Bladder microvascular endothelial cell (primary cell): ENCODE results near the gene OSBPL1A. TPM values are rescaled to one million over a fixed set of nuclear protein-coding genes. Genes with fewer than 3 reads are reported as not detected.

Source experiments
- total RNA-seq: library from RNA; depleted of rRNA; stranded (reverse); fragments of >200 nt; gene quantifications from 2 replicates; pipeline ENCODE4 v1.2.3, GENCODE V29; 2014

Gene OSBPL1A
- 6.8 and 16.2 TPM in 2 replicates for total RNA-seq

GRCh38 chr18:24397694-24398368 is at the start of gene OSBPL1A:
Gene OSBPL1A, minus strand, starts transcription at chr18:24397824. Its CDS starts 20,291 bp downstream, at chr18:24377533.

GRCh38 chr18:24426398-24427294 is 29.0 kb upstream of the OSBPL1A start, which contains the start of gene IMPACT:
Gene IMPACT, plus strand, starts transcription at chr18:24426670. Its CDS starts 87 bp downstream, at chr18:24426757.

GRCh38 chr18:24138789-24139616 is 258.6 kb downstream of the OSBPL1A start, which contains the start of gene CABYR:
Gene CABYR, plus strand, starts transcription at chr18:24139062. Its CDS starts 4,053 bp downstream, at chr18:24143115.

Other genes with a start within 250 kb of the OSBPL1A start
- 13.8 and 21.2 TPM in 2 replicates for gene IMPACT, start 28.8 kb upstream of the OSBPL1A start, total RNA-seq
- not detected in 2 replicates for gene HRH4, start 62.8 kb upstream of the OSBPL1A start, total RNA-seq